OCI-LY7 (cell line): ENCODE results near the gene TMEM218. TPM values are rescaled to one million over a fixed set of nuclear protein-coding genes. Genes with fewer than 3 reads are reported as not detected.

ENCODE experiments used
- BruUV-seq: library from RNA; stranded (reverse); fragments of 400-500 nt; replicated peaks from 2 replicates; lab custom pipeline; 2021; lab: Mats Ljungman, UMichigan
- CTCF ChIA-PET: fragments of 300-600 bp; sonication (Branson Sonifier 250); formaldehyde crosslinking; loops from one replicate; lab custom pipeline; 2022; ENCODE audit warnings: antibody characterized with exemption; ENCODE audit not compliant: unreplicated experiment; lab: Charles Lee
- POLR2A ChIA-PET: fragments of 300-600 bp; sonication (Branson Sonifier 250); formaldehyde crosslinking; loops from one replicate; lab custom pipeline; 2022; ENCODE audit warnings: antibody characterized with exemption; lab: Charles Lee
- DNase-seq: peaks from one replicate; pipeline ENCODE4 v3.0.0-alpha.2; 2015; ENCODE audit warnings: low spot score
- H2AFZ ChIP-seq: fragments of 200-600 bp; sonication (generic), shearing (Covaris generic); 2 replicates; pipeline ENCODE4 v1.6.1; 2014; ENCODE audit warnings: mild to moderate bottlenecking, antibody characterized with exemption, low read length, moderate library complexity
- H3K27ac ChIP-seq: fragments of 200-600 bp; sonication (generic); 2 replicates; pipeline ENCODE4 v1.5.1; 2014; ENCODE audit warnings: mixed run types, low read depth, mild to moderate bottlenecking, moderate library complexity, low read length, inconsistent platforms; ENCODE audit not compliant: poor library complexity, severe bottlenecking
- H3K36me3 ChIP-seq: fragments of 200-600 bp; sonication (generic); 2 replicates; pipeline ENCODE4 v1.6.1; 2014; ENCODE audit warnings: mild to moderate bottlenecking, antibody characterized with exemption, low read length, moderate library complexity, mixed read lengths; ENCODE audit not compliant: insufficient read depth
- H3K4me1 ChIP-seq: fragments of 200-600 bp; sonication (generic); 2 replicates; pipeline ENCODE4 v1.5.1; 2014; ENCODE audit warnings: mild to moderate bottlenecking, low read length; ENCODE audit not compliant: insufficient read depth, poor library complexity, severe bottlenecking
- H3K4me2 ChIP-seq: fragments of 200-600 bp; sonication (generic); 2 replicates; pipeline ENCODE4 v1.6.1; 2014; ENCODE audit warnings: mild to moderate bottlenecking, low read length
- H3K4me3 ChIP-seq: fragments of 200-600 bp; sonication (generic); 2 replicates; pipeline ENCODE4 v1.5.1; 2014; ENCODE audit warnings: mild to moderate bottlenecking, low read depth, low read length; ENCODE audit not compliant: poor library complexity, severe bottlenecking
- H3K79me2 ChIP-seq: fragments of 200-600 bp; sonication (generic); 2 replicates; pipeline ENCODE4 v1.6.1; 2016; ENCODE audit warnings: low read depth, mild to moderate bottlenecking, low read length, moderate library complexity, mixed read lengths; ENCODE audit not compliant: insufficient read depth
- H3K9me2 ChIP-seq: fragments of 200-600 bp; sonication (generic); 2 replicates; pipeline ENCODE4 v1.6.1; 2016; ENCODE audit warnings: mild to moderate bottlenecking, low read length, mixed read lengths; ENCODE audit not compliant: insufficient read depth
- H3K9me3 ChIP-seq: fragments of 200-600 bp; sonication (generic); 2 replicates; pipeline ENCODE4 v1.6.1; 2014; ENCODE audit warnings: mild to moderate bottlenecking, mixed run types, low read length, mixed read lengths
- H4K20me1 ChIP-seq: fragments of 200-600 bp; sonication (generic); 2 replicates; pipeline ENCODE4 v1.6.1; 2014; ENCODE audit warnings: mild to moderate bottlenecking, antibody characterized with exemption, low read length, moderate library complexity, mixed read lengths; ENCODE audit not compliant: insufficient read depth
- EZH2phosphoT487 ChIP-seq: fragments of 200-600 bp; sonication (generic); IDR thresholded peaks from 2 replicates; pipeline ENCODE4 v1.6.1; 2018; ENCODE audit warnings: low read depth, borderline replicate concordance, mild to moderate bottlenecking, mixed run types, antibody characterized with exemption, low read length, moderate library complexity, mixed read lengths
- intact Hi-C: fragments of 100-400 bp; cut with micrococcal nuclease; formaldehyde crosslinking; loops from one replicate; pipeline ENCODE4 v1.10.0; 2022; ENCODE audit not compliant: unreplicated experiment
- total RNA-seq, 2 experiments: library from RNA; depleted of rRNA in 1 of 2; stranded (reverse); fragments of >200 nt in 1 of 2; shearing (Covaris generic) in 1 of 2; gene quantifications; 2 replicates each; pipeline ENCODE4 v1.2.3, GENCODE V29; 2014 to 2022
- TF ChIP-seq, protein P1 (sequence below): fragments of 200-600 bp; sonication (generic); conservative IDR thresholded peaks from 2 replicates; pipeline ENCODE4 v1.5.1; 2014; ENCODE audit warnings: mild to moderate bottlenecking, antibody characterized with exemption, low read length, moderate library complexity, mixed read lengths

The TMEM218 gene
- total RNA-seq, 2 experiments from 2014 or later, result 24.4 to 28.1 TPM

- H2AFZ ChIP-seq, result no peak overlapping the region
- H3K79me2 ChIP-seq, result no peaks in the 10 kb centered on the region
- H3K9me2 ChIP-seq, result no peaks in the 10 kb centered on the region
- no TSS peak for BruUV-seq
- H3K4me2 ChIP-seq, result no peak overlapping the region
- intact Hi-C loops, result no loop called here
- no peaks in the 10 kb centered on the region for H4K20me1 ChIP-seq
- H3K9me3 ChIP-seq, result no peaks in the 10 kb centered on the region
- CTCF ChIA-PET, result no interaction called here
- DNase-seq, result no peak
- no peaks in the 10 kb centered on the region for H3K36me3 ChIP-seq
- TF ChIP-seq, protein P1, sequence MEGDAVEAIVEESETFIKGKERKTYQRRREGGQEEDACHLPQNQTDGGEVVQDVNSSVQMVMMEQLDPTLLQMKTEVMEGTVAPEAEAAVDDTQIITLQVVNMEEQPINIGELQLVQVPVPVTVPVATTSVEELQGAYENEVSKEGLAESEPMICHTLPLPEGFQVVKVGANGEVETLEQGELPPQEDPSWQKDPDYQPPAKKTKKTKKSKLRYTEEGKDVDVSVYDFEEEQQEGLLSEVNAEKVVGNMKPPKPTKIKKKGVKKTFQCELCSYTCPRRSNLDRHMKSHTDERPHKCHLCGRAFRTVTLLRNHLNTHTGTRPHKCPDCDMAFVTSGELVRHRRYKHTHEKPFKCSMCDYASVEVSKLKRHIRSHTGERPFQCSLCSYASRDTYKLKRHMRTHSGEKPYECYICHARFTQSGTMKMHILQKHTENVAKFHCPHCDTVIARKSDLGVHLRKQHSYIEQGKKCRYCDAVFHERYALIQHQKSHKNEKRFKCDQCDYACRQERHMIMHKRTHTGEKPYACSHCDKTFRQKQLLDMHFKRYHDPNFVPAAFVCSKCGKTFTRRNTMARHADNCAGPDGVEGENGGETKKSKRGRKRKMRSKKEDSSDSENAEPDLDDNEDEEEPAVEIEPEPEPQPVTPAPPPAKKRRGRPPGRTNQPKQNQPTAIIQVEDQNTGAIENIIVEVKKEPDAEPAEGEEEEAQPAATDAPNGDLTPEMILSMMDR, result no peak
- TF ChIP-seq EZH2phosphoT487, result no peak
- no peak overlapping the region for H3K27ac ChIP-seq
- peaks cover 5% of the 10 kb centered on the region for H3K4me1 ChIP-seq
- no peak overlapping the region for H3K4me3 ChIP-seq
- POLR2A ChIA-PET, result interaction anchor here (1.5 kb wide), 1 partner anchor 8 kb away, joined by 4 read pairs; no protein-coding TSS in a partner anchor
Observed at GRCh38 chr11:125064070-125064469, 47.4 kb downstream of the TMEM218 start.

DNA sequence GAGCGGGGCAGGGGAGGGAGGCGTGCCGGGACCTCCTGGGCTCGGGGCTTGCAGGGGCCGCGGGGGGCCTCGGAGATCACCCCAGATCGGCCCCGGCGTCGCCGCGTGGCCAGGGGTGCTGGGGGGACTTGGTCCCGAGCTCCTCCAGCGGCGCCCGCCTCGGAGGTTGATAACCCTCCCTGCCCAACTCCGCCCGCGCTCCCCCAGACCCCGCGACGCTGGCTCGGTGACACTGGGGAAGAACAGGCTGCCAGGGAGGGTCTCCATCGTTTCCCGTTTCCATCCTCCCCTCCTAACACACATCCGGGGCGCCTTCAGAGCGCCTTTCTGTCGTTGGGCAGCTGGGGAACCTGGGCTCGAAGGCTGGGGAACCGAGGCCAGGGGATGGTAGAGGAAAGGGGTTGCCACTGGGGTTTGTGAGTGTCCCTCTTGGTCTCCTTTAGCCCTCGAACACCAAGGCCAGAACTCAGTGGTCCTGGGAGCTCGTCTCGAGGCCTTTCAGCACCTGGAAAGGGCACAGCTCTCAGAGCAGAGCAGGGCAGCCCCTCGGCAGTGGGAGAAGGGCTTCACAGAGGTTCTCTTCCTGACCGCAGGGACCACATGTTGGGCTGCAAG, 47.9 kb downstream of the TMEM218 start:
- intact Hi-C loops, result no loop called here
- no peaks in the 10 kb centered on the region for H3K79me2 ChIP-seq
- H3K4me2 ChIP-seq, result peak overlapping the region; percentile 71
- DNase-seq, result no peak
- no peaks in the 10 kb centered on the region for H4K20me1 ChIP-seq
- H3K4me1 ChIP-seq, result peaks cover 5% of the 10 kb centered on the region
- TF ChIP-seq EZH2phosphoT487, result no peak
- TF ChIP-seq, protein P1, result no peak
- no peaks in the 10 kb centered on the region for H3K36me3 ChIP-seq
- H3K9me2 ChIP-seq, result no peaks in the 10 kb centered on the region
- H2AFZ ChIP-seq, result no peak overlapping the region
- peak overlapping the region; percentile 55 for H3K4me3 ChIP-seq
- H3K9me3 ChIP-seq, result no peaks in the 10 kb centered on the region
- no TSS peak for BruUV-seq
- no peak overlapping the region for H3K27ac ChIP-seq
- ChIA-PET CTCF (interaction anchor here (0.6 kb wide), 2 partner anchors 20 to 329 kb away, joined by 3 read pairs; no protein-coding TSS in a partner anchor), POLR2A (interaction anchor here (1.5 kb wide), 1 partner anchor 9 kb away, joined by 4 read pairs; no protein-coding TSS in a partner anchor)

DNA sequence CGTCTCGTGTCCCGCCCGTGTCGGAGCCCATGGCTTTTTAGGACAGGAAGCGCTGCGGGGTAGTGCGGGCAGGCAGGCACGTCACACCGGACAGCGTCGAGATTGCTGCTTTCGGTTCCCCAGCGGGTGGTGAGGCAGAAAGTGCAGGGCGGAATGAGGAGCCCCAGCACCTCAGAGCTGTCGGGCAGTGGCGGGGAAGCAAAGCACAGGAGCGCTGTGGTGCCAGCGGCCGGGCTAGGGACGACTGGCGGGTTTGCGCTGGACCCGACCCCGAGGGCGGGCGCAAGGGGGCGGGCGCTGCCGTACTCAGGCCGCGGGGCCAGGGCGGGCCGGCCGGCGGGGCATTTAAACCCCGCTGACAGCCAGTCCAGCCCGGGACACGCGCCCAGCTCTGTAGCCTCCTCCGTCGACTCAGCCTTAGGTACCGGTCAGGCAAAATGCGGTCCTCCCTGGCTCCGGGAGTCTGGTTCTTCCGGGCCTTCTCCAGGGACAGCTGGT, 48.4 kb downstream of the TMEM218 start, which contains the start of gene SLC37A2:
Gene SLC37A2, plus strand, starts transcription at position 375 of the 498 bp plus-strand sequence. Its CDS starts 63 bp downstream, at position 438.
- TF ChIP-seq, protein P1, result no peak
- TF ChIP-seq EZH2phosphoT487, result peak; percentile 76; the same call in 1 of the 2 replicates
- Histone ChIP-seq H3K4me2 (peak within 1 kb of the TSS; percentile 71), H3K4me3 (peak within 1 kb of the TSS; percentile 55), H3K36me3 (no peaks in the 10 kb centered on the region), H3K27ac (no peak within 1 kb of the TSS), H3K79me2 (no peaks in the 10 kb centered on the region), H3K4me1 (peaks cover 5% of the 10 kb centered on the region), H2AFZ (no peak within 1 kb of the TSS), H3K9me3 (no peaks in the 10 kb centered on the region), H4K20me1 (no peaks in the 10 kb centered on the region), H3K9me2 (no peaks in the 10 kb centered on the region)
- peak; percentile 60 for DNase-seq
- intact Hi-C loops, result no loop called here
- CTCF ChIA-PET, result interaction anchor here (0.6 kb wide), 2 partner anchors 20 to 330 kb away, joined by 3 read pairs; no protein-coding TSS in a partner anchor
- BruUV-seq, result no TSS peak
- POLR2A ChIA-PET, result no interaction called here
